Stimulated activated memory B cell treated with anti-CD40 and anti-IgM and Interleukin-4, amounts not matched to agents 10 μg/mL and 1 μg/mL and 100 μg/mL, for 72 hours (primary cell): ENCODE results near the gene ASTL.

Experiments used
- ATAC-seq: fragments of 150-1000 bp; cut with Tn5 transposase; 2 replicates; pipeline ENCODE4 v1.10.0; 2021
- H3K27ac Mint-ChIP-seq: one replicate; pipeline ENCODE4 v1.8.0; 2022; ENCODE audit warnings: mild to moderate bottlenecking, mixed read lengths
- H3K27me3 Mint-ChIP-seq: one replicate; pipeline ENCODE4 v1.8.0; 2022; ENCODE audit warnings: mixed read lengths
- H3K36me3 Mint-ChIP-seq: one replicate; pipeline ENCODE4 v1.8.0; 2022; ENCODE audit warnings: mixed read lengths
- H3K4me1 Mint-ChIP-seq: one replicate; pipeline ENCODE4 v1.8.0; 2022; ENCODE audit warnings: mixed read lengths
- H3K4me3 Mint-ChIP-seq: one replicate; pipeline ENCODE4 v1.8.0; 2022; ENCODE audit warnings: mild to moderate bottlenecking, moderate library complexity, mixed read lengths
- H3K9me3 Mint-ChIP-seq: one replicate; pipeline ENCODE4 v1.8.0; 2022; ENCODE audit warnings: mixed read lengths

The ASTL gene

DNA sequence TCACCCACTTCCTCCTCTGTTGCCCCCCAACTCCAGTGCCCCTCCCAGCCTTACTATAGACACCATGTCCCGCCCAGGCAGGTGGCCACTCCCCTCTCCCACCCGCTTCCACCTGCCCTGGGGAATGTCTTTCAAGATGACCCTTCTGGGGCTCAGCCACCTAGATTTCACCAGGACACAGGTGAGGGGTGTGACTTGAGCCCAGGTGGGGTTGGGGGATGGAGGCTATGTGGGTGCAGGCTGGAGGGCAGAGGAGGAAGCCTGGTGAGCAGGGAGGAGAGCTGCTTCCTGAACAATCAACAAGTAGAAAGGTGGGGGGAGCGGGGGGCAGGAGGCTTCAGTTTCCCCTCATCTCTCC lies 30.6 kb downstream of the ASTL start:
- H3K27me3 Mint-ChIP-seq = peaks cover 20% of the 10 kb centered on the region
- no peak overlapping the region for H3K4me3 Mint-ChIP-seq
- ATAC-seq = no peak
- no peak overlapping the region for H3K27ac Mint-ChIP-seq
- H3K9me3 Mint-ChIP-seq = peaks cover 15% of the 10 kb centered on the region
- peaks cover 17% of the 10 kb centered on the region for H3K4me1 Mint-ChIP-seq
- peaks cover 9% of the 10 kb centered on the region for H3K36me3 Mint-ChIP-seq

DNA sequence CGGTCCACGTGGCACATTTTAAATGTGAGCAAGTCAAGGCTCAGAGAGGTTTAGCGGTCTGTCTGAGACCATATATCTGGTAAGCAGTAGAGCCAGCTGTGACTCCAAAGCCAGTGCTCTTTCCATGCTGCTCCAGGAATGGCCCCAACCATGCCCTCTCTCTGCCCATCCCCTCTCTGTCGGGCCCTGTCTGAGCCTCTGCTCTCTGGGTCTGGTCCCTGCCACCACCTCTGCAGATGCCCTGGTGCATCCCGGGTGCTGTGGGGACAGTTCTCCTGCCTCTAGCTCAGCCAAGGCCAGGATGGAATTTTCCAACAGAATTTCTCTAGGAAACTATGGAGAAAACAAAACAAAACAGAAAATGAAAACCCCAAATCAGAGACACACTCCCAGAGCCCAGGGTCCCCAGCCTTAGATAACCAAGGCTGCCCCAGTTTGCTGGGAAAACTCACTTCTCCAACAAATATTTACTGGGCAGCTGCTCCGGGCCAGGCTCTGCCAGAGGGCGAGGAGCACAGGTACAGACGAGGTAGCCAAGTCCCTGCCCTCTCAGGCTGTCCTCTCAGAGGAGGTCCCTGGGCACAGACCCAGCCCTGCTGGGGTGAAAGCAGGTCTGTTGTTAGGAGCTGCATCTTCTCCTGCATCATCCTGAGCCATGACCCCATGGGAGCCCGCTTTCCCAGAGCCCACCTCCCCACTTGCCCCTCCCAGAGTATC lies 31.2 kb downstream of the ASTL start:
- Mint-ChIP-seq H3K27ac (no peak overlapping the region), H3K36me3 (peaks cover 9% of the 10 kb centered on the region), H3K27me3 (peaks cover 20% of the 10 kb centered on the region), H3K9me3 (peaks cover 15% of the 10 kb centered on the region), H3K4me3 (no peak overlapping the region), H3K4me1 (peaks cover 17% of the 10 kb centered on the region)
- no peak for ATAC-seq

DNA sequence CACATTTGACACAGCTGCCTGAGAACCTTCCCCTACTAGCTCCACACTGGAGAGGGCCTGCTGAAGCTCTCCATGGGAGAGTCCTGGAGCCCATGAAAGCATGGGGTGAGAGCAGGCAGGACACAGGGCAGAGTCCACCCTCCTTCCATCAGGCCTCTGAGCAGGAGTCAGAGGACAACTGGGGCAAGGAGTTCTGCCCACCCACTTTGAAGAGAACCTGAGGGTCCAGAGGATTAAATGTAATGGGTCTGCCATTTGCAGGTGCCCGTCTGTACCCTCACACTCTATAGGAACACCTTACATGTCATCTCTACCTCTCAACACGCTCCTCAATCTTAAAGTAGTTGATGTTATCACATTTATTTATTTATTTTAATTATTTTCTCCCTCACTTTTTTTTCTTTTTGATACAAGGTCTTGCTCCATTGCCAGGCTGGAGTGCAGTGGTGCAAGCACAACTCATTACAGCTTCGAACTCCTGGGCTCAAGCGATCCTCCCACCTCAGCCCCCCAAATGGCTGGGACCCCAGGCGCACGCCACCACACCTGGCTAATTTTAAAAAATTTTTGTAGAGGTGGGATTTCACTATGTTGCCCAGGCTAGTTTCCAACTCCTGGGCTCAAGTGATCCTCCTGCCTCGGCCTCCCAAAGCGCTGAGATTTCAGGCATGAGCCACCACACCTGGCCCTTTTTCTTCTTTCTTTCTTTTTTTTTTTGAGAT lies 32.1 kb downstream of the ASTL start:
- Mint-ChIP-seq H3K4me1 (peaks cover 17% of the 10 kb centered on the region), H3K27me3 (peaks cover 20% of the 10 kb centered on the region), H3K27ac (no peak overlapping the region), H3K4me3 (no peak overlapping the region), H3K9me3 (peaks cover 15% of the 10 kb centered on the region), H3K36me3 (peaks cover 9% of the 10 kb centered on the region)
- no peak for ATAC-seq

DNA sequence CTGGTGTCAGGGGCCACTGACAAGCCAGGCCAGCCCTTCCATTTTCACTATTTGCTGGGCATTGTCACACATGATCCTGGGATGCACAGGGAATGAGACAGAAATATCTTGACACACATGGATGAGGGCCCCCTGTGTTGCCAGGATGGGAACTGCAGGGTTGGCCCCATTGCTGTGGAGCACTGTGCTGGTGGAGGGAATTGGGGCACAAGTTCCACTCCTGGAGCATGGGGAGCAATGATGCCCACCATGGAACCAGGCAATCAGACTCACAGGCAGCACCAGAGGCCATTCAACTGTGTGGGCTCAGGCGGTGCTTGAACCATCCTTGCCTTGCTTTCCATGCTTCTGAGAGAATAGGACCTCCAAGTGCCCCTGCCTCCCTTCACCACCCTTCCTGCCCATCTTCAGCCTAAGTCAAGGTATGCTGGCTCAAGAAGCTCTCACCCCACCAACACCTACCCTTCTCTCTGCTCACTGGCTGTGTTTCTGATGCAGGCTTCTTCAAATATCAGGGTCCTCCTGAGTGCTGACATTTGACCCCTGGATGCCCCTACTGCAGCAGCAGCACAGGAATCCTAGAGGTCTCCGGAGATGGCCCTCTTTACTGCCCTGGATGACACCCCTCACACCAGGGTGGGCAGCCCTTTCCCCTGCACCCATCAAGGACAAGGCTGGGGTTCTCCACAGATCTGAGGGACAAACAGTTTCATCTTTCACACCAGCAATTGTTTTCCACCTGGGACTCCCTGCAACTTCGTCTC lies 33.0 kb downstream of the ASTL start:
- peaks cover 20% of the 10 kb centered on the region for H3K27me3 Mint-ChIP-seq
- peaks cover 17% of the 10 kb centered on the region for H3K4me1 Mint-ChIP-seq
- peaks cover 15% of the 10 kb centered on the region for H3K9me3 Mint-ChIP-seq
- no peak overlapping the region for H3K4me3 Mint-ChIP-seq
- no peak for ATAC-seq
- H3K36me3 Mint-ChIP-seq = peaks cover 9% of the 10 kb centered on the region
- H3K27ac Mint-ChIP-seq = no peak overlapping the region

DNA sequence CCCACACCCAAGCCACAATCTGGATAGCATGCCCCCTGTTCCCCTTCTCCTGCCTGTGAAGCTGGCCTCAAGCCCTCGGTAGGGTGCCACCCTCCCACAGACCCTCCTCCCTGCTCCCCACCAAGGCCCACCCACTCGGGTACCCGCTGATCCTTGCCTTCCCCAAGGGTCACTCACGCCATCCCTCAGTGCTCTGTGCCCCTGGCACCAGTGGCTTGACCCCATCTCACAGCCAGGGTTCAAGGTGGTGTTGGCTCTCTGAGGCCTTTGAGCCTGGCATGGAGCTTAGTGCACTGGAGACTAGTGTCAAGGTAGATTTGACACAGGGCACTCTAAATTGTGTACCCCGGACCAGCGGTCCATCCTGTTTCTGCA lies 33.8 kb downstream of the ASTL start:
- no peak for ATAC-seq
- H3K4me3 Mint-ChIP-seq = no peak overlapping the region
- no peak overlapping the region for H3K27ac Mint-ChIP-seq
- H3K36me3 Mint-ChIP-seq = peaks cover 9% of the 10 kb centered on the region
- peaks cover 20% of the 10 kb centered on the region for H3K27me3 Mint-ChIP-seq
- H3K4me1 Mint-ChIP-seq = peaks cover 17% of the 10 kb centered on the region
- H3K9me3 Mint-ChIP-seq = peaks cover 15% of the 10 kb centered on the region

DNA sequence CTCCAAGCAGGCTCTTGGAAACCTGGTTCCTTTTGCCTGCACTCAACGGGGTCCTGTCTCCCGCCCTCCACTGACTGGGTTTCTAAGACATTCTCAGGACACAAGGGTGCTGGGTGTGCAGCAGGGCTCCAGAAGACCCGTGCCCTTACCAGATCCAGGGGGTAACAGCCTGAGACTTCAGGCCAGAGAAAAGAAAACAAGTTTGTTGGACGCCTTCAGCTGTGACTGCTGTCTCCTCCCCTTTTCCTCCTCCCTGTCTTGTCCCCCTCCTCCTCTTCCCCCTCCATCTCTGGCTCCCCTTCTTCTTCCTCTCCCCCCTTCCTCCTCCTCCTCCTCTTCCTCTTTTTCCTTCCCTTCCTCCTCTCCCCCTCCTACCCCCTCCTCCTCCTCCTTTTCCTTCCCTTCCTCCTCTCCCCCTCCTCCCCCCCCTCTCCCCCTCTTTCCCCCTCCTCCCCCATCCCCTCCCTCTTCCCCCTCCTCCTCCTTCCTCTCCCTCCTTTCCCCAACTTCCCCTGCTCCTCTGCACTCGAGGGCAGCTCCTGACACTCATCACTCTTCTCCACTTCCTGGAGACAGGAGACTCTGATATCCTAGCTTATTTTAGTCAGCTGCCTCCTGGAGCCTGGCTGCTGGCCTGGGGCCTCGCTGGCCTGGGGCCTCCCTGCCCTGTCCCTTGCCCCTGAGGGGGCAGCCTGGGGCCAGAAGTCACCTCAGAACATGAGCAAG lies 34.4 kb downstream of the ASTL start:
- peaks cover 15% of the 10 kb centered on the region for H3K9me3 Mint-ChIP-seq
- no peak for ATAC-seq
- H3K36me3 Mint-ChIP-seq = peaks cover 9% of the 10 kb centered on the region
- H3K4me1 Mint-ChIP-seq = peaks cover 17% of the 10 kb centered on the region
- H3K27me3 Mint-ChIP-seq = peaks cover 16% of the 10 kb centered on the region
- no peak overlapping the region for H3K4me3 Mint-ChIP-seq
- no peak overlapping the region for H3K27ac Mint-ChIP-seq

DNA sequence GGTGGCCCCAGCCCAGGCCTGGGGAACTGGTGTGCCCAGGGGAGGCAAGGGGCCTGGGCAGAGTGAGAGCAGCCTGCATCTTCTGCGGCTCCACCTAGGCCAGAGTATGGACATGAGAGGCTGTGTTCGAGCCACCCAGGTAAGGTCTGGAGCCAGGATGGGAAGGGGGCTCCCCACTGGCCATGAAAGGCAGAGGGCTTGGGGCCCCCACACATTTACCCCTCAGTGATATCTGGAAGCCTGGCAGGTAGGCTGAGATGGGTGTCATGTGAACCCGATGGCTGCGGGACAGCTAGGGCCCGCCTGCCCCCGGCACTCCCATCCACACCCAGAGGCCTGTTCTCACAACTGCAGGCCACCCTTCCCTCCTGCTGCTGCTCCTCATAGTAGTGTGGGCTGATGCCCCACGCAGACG lies 35.1 kb downstream of the ASTL start:
- H3K4me3 Mint-ChIP-seq = no peak overlapping the region
- ATAC-seq = no peak
- H3K27me3 Mint-ChIP-seq = peaks cover 9% of the 10 kb centered on the region
- H3K4me1 Mint-ChIP-seq = peaks cover 17% of the 10 kb centered on the region
- H3K27ac Mint-ChIP-seq = no peak overlapping the region
- H3K36me3 Mint-ChIP-seq = peaks cover 9% of the 10 kb centered on the region
- peaks cover 15% of the 10 kb centered on the region for H3K9me3 Mint-ChIP-seq

DNA sequence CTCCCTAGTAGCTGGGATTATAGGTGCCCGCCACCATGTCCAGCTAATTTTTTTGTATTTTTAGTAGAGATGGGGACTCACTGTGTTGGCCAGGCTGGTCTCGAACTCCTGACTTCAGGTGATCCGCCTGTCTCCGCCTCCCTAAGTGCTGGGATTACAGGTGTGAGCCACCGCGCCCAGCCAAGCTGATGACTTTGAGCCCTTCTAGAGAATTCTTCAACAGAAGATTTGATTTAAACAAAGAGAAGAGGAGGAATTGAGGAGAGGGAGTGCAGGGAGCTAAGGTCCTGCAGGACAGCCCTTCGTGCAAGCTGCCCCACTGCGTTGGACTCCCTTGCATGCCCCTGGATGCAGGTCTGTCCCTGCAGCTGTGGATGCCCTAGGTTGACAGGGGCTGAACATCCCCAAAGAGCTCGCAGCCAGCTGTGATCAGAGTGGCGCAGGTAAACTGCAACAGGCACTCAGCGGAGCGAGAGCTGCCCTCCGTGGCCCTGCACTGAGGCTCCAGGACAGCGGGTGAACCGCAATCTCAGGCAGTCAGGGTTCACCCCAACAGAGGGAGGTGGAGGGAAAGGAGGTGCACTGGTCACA lies 35.6 kb downstream of the ASTL start:
- no peak for ATAC-seq
- Mint-ChIP-seq H3K4me1 (peaks cover 14% of the 10 kb centered on the region), H3K27ac (no peak overlapping the region), H3K27me3 (peaks cover 4% of the 10 kb centered on the region), H3K9me3 (peaks cover 15% of the 10 kb centered on the region), H3K36me3 (peaks cover 9% of the 10 kb centered on the region), H3K4me3 (no peak overlapping the region)

DNA sequence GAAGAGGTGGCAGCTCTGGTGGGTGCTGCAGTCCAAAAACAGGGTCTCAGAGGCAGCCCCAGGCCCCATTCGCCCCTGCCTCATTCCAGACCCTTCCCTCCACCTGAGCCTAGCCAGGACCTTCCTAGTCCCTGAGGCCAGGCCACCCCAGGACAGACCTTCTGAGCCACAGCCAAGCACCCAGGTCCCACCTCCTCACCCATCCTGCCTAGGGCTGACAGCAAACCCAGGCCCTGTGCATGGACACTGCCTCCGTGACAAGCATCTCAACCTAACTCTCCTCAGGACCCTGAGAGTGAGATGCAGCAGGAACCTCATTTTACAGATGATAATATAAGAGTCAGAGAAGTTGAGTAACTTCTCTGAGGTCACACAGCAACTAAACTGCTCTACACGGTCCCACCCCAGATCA lies 37.4 kb downstream of the ASTL start:
- H3K4me1 Mint-ChIP-seq = peaks cover 11% of the 10 kb centered on the region
- H3K4me3 Mint-ChIP-seq = no peak overlapping the region
- H3K36me3 Mint-ChIP-seq = peaks cover 9% of the 10 kb centered on the region
- no peak overlapping the region for H3K27ac Mint-ChIP-seq
- H3K27me3 Mint-ChIP-seq = no peaks in the 10 kb centered on the region
- ATAC-seq = no peak
- peaks cover 12% of the 10 kb centered on the region for H3K9me3 Mint-ChIP-seq

DNA sequence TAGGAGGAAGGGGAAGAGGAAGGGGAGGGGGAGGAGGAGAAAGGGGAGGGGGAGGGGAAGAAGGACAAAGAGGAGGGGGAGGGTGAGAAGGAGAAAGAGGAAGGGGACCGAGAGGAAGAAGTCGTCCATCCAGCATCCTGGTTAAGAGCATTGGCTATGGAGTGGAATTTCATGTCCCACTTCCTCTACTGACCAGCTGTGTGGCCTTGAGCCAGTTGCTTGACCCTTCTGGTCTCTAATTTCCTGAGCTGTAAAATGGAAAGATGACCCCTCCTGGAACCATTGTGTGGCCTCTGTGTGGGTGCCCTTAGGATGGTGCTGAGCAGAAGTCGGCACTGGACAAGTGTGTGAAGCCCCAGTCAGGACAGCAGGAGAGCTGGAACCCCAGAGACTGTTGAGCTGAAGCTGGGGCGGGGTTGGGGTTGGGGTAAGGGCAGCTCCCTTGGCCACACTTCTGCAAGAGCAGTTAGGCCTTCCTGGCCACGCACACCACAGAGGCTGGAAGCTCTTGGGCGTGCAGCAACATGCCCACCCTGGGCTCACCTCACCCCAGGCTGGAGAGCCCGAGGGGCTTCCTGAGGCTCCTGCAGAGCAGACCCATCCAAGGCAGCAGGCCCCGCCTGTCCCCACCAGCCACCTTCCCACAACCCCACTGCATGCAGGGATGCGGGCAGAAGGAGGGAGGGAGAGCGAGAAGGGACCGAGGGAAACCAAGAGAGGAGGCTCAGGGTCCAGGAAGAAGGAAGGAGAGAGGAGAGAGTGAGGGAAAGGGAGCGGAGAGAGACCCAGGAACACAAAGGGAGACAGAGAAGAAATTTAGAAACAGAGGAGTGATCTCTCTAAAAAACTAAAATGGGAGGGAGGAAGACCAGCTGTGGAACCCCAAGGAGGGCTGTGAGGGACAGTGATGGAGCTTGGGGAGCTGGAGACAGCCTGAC lies 38.2 kb downstream of the ASTL start:
- Mint-ChIP-seq H3K27ac (no peak overlapping the region), H3K4me1 (peaks cover 11% of the 10 kb centered on the region), H3K27me3 (no peaks in the 10 kb centered on the region), H3K36me3 (peaks cover 2% of the 10 kb centered on the region), H3K9me3 (peaks cover 4% of the 10 kb centered on the region), H3K4me3 (no peak overlapping the region)
- ATAC-seq = no peak

DNA sequence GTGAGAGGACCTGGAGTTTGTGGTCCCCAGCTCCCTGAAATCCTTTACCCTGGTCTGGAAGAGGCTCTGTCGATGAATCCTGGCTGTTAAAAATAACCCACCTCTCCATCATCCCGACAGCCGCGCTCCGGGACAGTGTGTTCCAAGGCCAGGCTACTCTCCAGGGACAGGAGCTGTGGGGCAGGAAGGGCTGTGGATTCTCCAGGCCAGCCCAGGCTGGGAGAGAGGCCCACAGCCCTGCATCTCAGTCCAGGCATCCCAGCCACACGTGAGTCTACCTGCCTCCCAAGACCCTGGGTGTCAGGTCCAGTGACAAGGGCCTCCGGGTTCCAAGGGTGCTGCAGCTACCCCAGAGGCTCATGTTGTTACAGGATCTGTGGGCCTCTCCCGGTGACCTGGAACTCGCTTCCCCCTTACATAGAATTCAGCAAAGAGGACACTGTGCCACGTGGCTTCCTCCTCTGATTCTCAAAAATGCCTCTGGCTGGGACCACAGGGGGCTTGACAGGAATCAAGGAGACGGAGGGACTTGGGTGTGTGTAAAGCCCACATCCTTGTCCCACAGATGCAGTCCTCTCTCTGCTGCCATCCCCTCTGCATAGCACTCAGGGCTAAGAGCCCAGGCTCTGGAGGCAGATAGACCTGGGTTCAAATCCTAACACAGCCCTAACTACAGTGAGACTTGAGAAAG lies 39.3 kb downstream of the ASTL start:
- Mint-ChIP-seq H3K36me3 (no peaks in the 10 kb centered on the region), H3K4me3 (no peak overlapping the region), H3K27ac (no peak overlapping the region), H3K4me1 (peaks cover 6% of the 10 kb centered on the region), H3K27me3 (no peaks in the 10 kb centered on the region), H3K9me3 (no peaks in the 10 kb centered on the region)
- ATAC-seq = no peak

DNA sequence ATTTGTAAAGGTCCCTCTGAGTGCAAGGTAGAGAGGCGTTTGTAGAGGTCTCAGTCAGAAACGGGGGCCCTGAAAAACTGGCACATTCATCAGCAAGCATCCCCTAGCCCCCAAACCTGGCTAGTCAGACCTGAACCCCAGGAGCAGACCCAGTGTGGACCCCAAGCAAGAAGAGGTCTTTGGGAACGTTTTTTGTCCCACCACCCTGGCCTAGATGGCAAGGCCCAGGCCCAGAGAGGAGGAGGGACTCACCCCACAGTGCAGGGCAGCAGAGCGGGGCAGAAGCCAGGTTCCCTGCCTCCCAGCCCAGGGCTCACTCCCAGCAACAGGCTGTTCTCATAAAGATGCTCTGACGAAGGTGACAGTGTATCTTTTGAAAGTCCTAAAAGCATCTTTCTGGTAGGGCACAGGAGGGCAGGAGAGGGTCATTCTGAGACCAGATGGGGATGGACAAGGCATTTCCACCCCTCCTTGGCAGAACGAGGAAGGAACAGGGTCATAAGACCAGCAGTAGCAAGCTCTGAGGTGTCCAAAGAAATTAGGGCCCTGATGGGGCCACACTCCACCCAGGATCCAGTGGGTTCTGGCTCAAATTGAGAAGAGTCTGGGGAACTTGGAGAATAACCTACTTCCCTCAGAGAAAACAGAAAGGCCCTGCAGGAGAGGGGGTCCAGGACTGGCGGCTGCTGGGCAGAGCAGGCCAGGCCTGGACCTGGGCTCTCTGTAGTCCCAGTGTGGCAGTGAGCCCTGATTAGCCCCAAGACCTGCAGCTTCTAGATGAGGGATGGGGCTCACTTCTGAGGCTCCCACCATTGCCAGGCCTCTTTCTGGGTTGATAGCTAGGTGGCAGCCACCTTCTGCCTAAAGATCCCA lies 40.1 kb downstream of the ASTL start:
- Mint-ChIP-seq H3K9me3 (no peaks in the 10 kb centered on the region), H3K27ac (no peak overlapping the region), H3K27me3 (no peaks in the 10 kb centered on the region), H3K36me3 (no peaks in the 10 kb centered on the region), H3K4me3 (no peak overlapping the region), H3K4me1 (no peaks in the 10 kb centered on the region)
- no peak for ATAC-seq

DNA sequence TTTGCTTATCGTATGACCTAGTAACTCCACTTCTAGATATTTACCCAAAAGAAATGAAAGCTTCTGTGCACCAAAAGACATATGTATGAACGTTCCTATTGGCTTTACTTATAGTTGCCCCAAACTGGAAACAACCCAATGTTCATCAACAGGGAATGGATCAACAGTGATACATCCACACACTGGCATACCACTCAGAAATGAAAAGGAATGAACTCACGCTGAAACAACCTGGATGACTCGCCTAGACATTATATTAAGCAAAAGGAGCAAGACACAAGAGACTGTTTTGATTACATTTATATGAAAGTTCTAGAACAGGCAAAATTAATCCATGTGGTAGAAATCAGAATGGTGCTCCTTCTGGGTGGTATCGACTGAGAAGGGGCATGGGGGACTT lies 40.9 kb downstream of the ASTL start:
- ATAC-seq = no peak
- H3K27me3 Mint-ChIP-seq = no peaks in the 10 kb centered on the region

More for the DNA sequence above, 40.9 kb downstream of the ASTL start:
- no peak overlapping the region for H3K27ac Mint-ChIP-seq
- no peak overlapping the region for H3K4me3 Mint-ChIP-seq
- no peaks in the 10 kb centered on the region for H3K4me1 Mint-ChIP-seq
- H3K36me3 Mint-ChIP-seq = no peaks in the 10 kb centered on the region
- H3K9me3 Mint-ChIP-seq = no peaks in the 10 kb centered on the region
